Suppressor macrophage treated with lipopolysaccharide for 1 hour (primary cell): ENCODE data around the gene TMEM132D.

Source experiments
- DNase-seq, 3 donors: peaks; one replicate each; pipeline ENCODE4 v3.0.0-alpha.2; 2020 to 2022

TMEM132D gene

GRCh38 chr12:129404556-129404955 is 499.3 kb downstream of the TMEM132D start:
- no peak for DNase-seq

GRCh38 chr12:129401572-129401971 is 502.3 kb downstream of the TMEM132D start:
- no peak for DNase-seq

- DNase-seq: no peak
These were observed 509.5 kb downstream of the TMEM132D start for GRCh38 chr12:129394177-129394825.

- no peak for DNase-seq
These were observed 510.4 kb downstream of the TMEM132D start for GRCh38 chr12:129393357-129393937.

- no peak for DNase-seq
These were observed 518.2 kb downstream of the TMEM132D start for GRCh38 chr12:129385637-129385990.

- DNase-seq: no peak
These were observed 519.9 kb downstream of the TMEM132D start for GRCh38 chr12:129383956-129384355.

GRCh38 chr12:129381715-129382114 is 522.1 kb downstream of the TMEM132D start:
- no peak for DNase-seq

- no peak for DNase-seq
These were observed 524.6 kb downstream of the TMEM132D start for GRCh38 chr12:129379076-129379804.

GRCh38 chr12:129378496-129378895 is 525.3 kb downstream of the TMEM132D start:
- DNase-seq: no peak

GRCh38 chr12:129373746-129374145 is 530.1 kb downstream of the TMEM132D start:
- DNase-seq: no peak

- no peak for DNase-seq
These were observed 530.9 kb downstream of the TMEM132D start for GRCh38 chr12:129372876-129373275.

- no peak for DNase-seq
These were observed 531.5 kb downstream of the TMEM132D start for GRCh38 chr12:129372348-129372747.

- no peak for DNase-seq
These were observed 532.6 kb downstream of the TMEM132D start for GRCh38 chr12:129371268-129371667.

- DNase-seq: no peak
These were observed 537.2 kb downstream of the TMEM132D start for GRCh38 chr12:129366656-129367055.

GRCh38 chr12:129363041-129363440 is 540.8 kb downstream of the TMEM132D start:
- DNase-seq: no peak

GRCh38 chr12:129357233-129357632 is 546.6 kb downstream of the TMEM132D start:
- no peak for DNase-seq

- no peak for DNase-seq
These were observed 552.3 kb downstream of the TMEM132D start for GRCh38 chr12:129351481-129351880.

- DNase-seq: no peak
These were observed 564.5 kb downstream of the TMEM132D start for GRCh38 chr12:129339336-129339735.

- no peak for DNase-seq
These were observed 566.4 kb downstream of the TMEM132D start for GRCh38 chr12:129337413-129337812.

GRCh38 chr12:129335773-129336172 is 568.1 kb downstream of the TMEM132D start:
- no peak for DNase-seq

GRCh38 chr12:129332286-129332685 is 571.5 kb downstream of the TMEM132D start:
- DNase-seq: no peak

- no peak for DNase-seq
These were observed 572.3 kb downstream of the TMEM132D start for GRCh38 chr12:129331356-129332085.

GRCh38 chr12:129328235-129328634 is 575.6 kb downstream of the TMEM132D start:
- DNase-seq: no peak

- DNase-seq: no peak
These were observed 578.3 kb downstream of the TMEM132D start for GRCh38 chr12:129325566-129325965.
